AG08396 (cell line): Measurements from ENCODE around the gene MBD2.
"Not testable (repeated sequence)": the region's sequence is repeated elsewhere in the genome, so short reads cannot be mapped to it uniquely, and the experiment has no call there.

ENCODE experiments used
- DNase-seq: peaks from one replicate; pipeline ENCODE4 v3.0.0; 2012; ENCODE audit warnings: low spot score, mixed read lengths

MBD2 gene

DNA sequence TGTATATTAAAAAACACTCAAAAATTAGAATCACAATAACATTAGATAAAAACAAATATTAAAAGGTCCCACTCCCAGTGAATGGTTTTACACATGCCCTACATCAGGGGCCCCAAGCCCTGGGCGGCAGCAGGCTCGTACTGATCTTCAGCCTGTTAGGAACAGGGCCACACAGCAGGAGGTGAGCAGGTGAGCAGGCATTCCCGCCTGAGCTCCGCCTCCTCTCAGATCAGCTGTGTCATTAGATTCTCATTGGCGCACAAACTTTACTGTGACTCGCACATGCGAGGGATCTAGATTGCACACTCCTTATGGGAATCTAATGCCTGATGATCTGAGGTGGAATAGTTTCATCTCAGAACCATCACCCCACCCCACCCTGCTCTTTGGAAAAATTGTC is 74.2 kb downstream of the MBD2 start:
- DNase-seq: no peak

DNA sequence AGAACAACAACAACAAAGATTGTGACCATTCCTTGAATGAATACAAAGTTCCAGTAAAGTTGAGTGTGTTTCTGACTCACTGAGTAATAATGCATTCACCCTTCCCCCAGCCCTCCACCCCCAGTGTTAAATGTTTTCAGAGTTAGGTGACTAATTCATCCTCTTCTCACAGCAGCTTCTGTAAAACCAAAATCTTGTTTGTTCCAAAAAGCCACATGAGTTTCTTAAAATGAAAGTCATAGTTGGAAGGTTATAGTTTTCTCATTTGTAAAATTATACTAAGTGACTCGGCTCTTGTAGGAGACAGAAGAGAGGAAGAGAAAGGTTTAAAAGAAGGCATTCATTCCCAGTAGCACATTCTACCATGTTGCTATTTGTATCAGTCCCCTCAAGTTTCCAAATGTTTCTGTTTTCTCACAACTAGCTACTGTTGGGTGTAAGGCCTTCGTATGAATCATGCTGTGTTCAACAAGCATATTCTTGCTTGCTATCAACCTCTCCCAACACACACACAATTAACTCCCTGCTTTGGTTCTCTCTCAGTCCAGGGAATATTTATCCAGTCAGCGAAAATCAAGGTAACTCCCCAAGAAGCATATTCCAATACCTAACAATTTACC is 75.3 kb downstream of the MBD2 start:
- peak; percentile 66 for DNase-seq

DNA sequence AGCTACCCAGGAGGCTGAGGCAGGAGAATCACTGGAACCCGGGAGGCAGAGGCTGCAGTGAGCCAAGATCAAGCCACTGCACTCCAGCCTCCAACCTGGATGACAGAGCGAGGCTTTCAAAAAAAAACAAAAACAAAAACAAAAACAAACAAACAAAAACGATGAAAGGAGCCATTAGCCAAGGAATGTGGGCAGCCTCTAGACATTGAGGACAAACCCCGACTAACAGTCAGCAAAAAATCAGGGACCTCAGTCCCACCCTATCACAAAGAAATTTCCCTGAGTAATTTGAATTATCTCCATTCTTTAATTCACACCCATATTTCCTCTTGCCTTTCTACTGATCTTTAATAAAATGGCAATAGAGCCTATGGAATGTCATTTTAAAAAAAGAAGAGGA is 75.8 kb downstream of the MBD2 start:
- DNase-seq: no peak

DNA sequence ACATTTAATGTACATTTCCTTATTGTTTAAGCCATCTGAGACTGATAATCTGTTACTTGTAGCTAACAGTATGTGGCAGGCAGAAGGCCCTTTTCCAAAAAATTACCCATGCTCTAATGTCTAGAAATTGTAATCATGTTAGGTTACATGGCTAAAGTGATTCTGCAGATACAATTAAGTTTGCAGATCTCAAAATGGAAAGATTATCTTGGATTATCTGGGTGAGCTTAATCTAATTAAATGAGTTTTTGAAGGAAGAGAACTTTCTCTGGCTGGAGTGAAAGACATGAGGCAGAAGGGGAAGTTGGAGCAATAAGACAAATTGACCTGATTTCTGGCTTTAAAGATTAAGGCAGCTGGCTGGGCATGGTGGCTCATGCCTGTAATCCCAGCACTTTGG is 76.3 kb downstream of the MBD2 start:
- no peak for DNase-seq

DNA sequence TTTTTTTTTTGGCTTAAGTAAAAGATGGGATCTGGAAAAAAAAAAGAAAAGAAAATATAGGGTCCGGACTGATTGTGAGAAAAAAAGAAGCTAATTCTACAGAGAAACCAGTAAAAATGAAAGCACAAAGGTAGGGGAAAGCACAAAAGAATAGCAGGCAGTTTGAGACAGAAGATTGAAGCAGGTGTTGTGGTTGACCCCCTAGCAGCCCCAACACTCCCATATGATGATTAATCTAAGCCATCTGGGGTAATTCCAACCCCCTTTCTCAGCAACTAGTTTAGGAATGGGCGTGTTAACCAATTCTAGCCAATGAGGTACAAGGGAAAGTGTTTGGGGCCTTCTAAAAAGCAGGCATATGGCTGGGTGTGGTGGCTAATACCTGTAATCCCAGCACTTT is 77.0 kb downstream of the MBD2 start:
- DNase-seq: no peak

DNA sequence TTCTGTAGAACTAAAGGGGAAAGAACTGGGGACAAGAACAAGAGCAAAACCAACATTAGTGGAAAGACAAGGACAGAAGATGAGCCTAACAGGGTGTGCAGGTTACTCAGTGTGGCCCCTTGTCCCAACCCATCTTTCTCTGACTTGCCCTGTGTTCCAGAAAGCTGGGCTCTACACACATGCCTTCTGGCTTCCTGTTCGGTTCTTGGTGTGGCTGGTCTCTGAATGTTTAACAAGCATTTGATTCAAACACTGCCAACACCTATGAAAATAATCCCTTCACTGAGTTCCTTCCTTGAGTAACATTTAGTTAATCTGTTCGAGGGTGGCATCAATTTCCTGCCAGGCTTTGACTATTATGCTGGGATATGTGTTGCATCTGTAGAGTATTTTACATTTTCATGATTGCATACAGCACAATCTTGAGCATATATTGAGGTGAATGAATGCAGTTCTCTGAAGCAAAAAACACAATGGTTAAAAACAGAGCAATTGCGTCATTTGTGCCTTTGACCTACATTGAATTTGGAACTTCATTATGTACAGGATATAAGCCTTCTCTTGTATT is 83.3 kb downstream of the MBD2 start:
- DNase-seq: no peak

DNA sequence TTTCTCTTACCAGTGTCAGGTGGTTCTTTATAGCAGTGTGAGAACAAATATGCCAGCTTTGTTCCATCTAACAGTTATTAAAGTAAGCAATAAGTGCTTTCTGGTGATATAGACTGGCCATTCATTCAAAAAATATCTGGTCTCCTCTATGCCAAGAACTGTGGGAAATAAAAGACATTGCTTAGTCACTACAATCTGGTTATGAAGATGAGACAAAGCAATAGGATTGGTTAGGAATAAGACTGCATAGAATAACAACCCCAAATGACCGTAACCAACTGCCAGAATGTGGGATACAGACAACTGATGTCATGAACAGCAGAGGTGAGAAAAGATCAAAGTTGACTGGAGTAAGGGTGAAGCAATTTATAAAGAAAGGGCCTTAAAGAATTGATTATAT is 83.8 kb downstream of the MBD2 start:
- DNase-seq: no peak

DNA sequence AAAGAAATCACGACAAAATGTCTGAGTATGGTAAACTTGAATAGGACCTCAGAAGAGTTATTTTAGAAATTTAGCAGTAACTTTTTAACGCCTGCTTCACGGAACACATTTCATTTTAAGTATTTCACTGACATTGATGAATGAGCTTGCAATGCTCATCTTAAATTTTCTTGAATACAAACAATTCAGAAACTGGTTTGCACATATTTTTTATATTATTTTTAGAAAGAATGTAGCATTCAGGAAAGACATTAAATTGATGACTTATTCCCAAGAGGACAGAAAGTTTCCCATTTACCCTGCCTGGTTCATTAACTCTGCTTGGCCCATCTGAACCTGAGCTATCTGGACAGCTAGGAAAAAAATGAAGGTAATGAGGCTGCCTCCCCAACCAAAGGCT is 89.3 kb downstream of the MBD2 start:
- no peak for DNase-seq

DNA sequence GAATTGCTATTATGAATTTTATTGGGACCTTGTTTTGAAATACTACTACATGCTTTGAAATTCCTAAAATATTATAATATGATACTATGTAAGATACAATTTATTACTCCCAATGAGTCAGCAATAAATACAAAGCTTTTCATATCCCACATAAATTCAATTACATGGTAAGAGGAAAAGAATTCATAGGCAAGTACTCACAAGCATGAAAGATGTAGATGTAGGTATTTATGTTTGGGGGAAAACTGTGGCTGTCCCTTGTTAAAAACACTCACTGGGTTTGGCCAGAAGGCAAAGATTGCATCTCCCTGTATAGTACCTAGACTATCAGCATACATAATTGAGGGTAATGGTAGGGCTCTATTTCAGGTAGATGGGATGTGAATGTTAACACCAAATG is 90.4 kb downstream of the MBD2 start:
- no peak for DNase-seq

DNA sequence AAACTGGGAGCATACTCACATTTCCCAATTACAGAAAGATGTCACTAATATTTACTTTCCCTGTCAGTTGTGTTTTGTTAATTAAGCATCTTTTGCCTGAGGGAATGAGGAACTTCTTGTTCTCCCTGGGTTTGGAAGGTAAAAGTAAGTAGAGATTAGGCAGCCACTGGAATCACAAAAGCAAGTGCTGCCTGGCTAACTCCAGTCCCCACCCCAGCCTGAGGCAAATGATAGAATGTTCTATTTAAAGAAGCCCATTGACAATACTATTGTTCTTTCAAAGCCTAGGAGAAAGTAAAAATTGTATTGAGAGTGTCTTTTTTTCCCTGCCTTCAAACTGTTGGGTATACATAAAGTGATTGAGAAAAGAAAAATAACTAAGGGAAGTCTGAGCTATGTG is 93.8 kb downstream of the MBD2 start:
- DNase-seq: no peak

DNA sequence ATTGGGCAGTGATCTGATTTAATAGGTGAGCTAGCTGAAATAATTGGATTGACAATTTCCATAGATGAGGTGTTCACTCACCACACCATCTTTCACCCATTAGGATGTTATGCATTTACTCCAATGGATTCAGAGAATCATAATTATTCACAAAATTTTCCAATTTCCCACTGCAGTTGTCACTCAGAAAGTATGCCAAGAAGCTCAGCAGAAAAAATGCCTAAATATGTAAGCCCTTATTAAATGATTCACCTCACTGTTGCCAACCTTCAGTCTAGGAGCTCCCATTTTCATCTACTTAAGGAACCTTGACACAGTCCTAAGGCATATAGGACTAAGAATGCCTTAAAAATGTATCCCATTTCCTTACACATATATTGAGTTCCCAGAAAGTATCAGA is 94.3 kb downstream of the MBD2 start:
- no peak for DNase-seq

DNA sequence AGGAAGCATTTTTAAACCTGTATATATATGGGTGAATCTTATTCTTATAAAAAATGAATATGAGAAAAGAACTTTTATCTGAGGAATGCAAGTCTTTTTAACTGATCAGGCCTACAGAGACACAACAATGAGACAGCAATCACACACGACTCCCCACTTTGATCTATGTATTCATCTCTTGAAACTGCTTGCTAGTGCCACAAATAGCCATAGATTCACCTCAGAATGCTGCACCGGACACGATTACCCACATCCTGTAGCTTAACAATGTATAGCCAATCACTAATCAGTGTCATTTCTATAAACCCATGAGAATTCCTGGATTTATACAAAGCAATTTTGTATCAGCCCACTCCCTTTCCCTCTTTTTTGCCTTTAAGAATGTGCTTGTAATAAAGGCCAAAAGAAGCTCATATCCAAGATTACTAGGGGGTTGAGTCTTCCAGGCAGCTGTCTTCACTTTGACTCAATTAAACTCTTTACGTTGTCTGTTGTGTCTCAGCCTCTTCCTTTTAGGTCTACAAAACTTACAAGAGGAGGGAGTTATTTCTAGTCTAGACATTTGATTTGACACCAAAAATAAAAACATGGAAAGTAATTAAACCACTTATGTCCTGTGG is 94.9 kb downstream of the MBD2 start:
- DNase-seq: no peak

DNA sequence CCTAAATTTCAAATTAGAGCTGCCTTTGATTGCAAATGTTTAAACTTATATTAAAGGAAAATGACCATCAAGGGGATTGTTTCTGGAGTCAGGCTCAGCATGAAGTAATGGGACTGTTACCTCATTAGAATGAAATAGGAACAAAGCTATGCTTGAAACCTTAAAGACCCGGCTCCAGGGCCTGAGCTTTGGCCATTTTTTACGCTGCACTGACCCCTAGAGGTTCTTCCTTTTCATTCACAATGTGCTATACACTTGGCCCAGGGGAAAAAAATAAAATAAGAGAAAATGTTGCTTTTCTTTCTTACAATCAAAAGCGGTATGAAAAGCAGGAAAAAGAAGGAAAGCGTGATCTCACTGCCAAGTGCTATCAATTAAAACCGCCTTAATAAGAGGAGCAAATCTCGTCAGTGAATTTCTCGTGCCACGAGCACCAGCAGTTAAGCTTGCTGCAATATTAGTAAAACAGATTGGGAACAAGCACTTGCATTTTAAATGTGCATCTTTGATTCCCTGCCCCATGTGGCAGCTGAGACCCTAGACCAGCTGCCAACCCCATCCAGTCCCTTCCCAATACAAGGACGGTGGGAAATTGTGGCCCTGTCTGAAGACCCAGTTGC is 96.6 kb downstream of the MBD2 start:
- peak; percentile 44 for DNase-seq

DNA sequence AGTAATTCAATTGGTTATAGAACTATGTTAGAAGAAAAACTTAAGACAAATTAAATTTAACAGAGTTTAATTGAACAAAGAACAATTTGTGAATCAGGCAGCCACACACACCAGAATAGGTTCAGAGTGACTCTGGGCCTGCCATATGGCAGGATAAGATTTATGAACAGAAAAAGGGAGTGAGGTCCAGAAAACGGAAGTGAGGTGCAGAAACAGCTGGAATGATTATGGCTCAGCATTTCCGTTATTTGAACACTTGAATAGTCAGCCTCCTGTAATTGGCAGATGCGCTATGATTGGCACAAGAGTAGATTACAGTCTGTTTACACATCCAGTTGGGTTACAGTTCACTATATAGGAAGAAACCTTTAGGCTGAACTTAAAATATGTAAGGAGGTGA is 99.0 kb downstream of the MBD2 start:
- DNase-seq: no peak

DNA sequence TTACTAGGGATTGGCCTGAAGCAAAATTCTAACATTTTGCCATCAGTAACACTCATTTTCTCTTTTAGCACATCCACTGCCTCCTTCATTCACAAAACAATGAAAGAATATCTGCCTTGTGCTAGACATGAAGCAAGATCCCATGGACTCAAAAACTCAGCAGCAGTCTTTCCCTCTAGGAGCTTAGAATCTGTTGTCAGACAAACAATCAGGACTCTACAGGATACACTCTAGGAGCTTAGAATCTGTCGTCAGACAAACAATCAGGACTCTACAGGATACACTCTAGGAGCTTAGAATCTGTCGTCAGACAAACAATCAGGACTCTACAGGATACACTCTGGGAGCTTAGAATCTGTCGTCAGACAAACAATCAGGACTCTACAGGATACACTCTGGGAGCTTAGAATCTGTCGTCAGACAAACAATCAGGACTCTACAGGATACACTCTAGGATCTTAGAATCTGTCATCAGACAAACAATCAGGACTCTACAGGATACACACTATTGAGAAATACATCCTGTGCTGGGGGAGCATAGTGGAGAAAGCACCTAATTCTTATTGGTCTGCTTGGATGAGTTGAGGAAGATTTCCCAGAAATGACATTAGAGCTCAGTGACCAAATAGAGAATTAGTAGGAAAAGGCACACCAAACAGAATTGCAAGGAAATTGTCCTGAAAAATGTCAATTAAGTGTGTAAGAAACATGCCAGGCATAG is 100.6 kb downstream of the MBD2 start:
- not testable (repeated sequence) for DNase-seq

DNA sequence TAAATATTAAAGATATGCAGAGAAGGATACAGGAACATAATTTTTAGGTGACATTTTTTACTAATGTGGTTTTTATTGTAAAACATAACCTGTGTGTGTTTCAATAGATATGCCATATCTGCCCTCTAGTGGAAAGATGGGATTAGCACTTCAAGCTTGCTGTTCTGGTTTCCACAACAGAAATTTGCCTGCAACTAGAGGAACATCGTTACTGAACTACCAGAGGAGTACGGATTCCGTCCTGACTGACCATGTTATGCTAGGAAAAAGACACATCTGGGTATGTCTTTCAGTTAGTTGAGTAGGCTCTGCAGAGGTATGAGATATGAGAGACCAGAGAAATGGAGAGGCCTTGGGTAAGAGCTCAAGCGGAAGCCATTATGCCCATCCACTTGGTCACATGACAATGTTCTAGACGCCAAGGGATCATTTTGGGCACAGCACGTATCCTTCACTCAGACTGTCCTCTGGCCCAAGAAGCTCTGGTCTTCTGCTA is 104.9 kb downstream of the MBD2 start:
- DNase-seq: peak; percentile 37

DNA sequence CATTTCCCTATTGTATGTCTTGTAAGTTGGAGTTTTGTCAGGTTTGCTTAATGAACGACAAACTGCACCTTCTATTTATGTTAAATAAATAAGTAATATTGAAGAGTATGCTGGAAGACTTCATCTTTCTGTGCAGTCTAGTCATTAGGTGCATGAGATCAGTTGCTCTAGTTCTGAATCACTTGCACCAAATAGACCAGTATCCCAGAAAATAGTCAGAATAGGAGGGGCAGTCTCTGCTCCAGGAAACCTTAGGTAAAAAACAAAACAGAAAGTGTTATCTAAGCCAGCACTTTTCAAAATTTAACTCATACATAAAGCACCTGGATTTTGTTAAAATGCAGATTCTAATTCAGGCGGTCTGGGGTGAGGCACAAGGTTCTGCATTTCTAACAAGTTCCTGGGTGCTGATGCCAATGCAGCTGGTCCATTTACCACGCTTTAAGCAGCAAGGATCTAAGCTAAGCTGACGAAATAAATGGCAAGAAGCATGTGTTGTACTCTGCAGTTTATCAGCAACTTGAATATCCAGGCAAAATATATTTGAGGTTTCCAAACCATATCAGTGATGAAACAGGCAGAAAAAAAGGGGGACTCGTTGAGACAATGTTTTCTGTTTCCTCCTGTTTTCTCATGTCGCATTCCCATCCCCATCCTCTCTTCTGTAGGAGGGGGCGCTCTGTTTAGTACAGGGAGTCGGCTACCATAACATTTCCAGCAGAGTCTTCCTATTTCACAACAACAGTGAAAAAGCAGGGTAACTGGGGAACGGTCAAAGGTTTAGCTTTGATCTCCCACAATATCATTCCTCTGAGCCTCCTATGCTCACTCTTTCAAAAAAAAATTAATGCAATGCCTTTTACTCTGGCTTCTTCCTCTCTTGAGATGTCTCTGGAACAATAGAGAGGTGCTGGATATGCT is 106.4 kb downstream of the MBD2 start:
- no peak for DNase-seq

DNA sequence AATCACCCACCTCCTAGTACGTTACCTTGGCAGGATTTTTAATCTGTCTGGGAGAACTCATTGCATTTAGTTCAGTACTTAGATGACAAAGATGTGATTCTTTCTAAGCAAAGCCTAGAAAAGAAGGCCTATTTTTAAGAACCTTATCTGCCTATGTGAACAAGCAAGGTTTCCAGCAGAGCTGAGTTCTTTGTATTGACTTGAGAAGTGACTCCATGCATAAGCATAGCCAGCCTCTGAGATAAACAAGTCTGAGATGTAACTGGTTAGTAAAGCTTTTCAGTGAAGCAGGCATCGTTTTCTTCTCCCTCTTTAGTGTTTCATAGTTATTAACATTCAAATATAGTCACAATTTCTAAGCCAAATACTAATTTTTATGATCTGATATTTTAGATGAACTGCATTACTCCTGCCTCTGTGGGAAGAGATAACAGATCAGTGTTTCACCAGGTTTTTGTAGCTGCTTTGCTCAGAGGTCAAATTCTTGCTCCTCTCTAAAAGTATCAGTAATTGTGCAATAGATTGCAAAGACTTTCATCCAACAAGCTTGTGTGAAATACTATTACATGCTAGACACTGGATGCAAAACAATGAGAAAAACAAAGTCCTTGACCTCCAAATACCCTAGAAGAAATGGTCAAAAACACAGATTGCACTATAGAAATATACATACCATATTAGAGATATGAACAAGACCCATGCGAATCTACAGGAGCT is 107.8 kb downstream of the MBD2 start:
- no peak for DNase-seq

DNA sequence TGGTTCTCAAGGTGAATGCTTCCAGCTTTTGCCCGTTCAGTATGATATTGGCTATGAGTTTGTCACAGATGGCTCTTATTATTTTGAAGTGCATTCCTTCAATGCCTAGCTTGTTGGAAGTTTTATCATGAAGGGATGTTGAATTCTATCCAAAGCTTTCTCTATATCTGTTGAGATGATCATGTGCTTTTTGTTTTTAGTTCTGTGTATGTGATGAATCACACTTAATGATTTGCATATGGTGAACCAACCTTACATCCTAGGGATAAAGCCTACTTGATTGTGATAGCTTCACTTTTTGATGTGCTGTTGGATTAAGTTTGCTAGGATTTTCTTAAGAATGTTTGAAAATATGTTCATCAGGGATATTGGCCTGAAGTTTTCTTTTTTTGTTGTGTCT is 112.1 kb downstream of the MBD2 start:
- no peak for DNase-seq

DNA sequence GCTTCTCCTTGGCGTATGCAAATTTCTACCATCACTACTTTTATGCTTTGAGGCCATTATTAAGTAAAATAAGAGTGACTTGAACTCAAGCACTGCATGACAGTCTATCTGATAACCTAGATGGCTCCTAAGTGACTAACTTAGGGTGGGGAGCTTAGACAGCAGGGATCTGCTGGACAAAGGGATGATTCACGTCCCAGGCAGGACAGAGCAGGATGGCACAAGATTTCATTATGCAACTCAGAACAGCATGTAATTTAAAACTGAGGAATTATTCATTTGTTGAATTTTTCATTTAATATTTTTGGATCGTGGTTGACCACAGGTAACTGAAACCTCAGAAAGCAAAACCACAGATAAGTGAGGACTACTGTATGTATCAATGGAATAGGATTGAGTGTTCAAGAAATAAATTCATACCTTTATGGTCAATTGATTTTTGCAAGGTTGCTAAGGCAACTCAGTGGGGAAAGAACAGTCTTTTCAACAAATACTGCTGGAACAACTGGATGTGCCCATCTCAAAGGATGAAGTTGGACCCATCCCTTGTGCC is 115.3 kb downstream of the MBD2 start:
- no peak for DNase-seq

DNA sequence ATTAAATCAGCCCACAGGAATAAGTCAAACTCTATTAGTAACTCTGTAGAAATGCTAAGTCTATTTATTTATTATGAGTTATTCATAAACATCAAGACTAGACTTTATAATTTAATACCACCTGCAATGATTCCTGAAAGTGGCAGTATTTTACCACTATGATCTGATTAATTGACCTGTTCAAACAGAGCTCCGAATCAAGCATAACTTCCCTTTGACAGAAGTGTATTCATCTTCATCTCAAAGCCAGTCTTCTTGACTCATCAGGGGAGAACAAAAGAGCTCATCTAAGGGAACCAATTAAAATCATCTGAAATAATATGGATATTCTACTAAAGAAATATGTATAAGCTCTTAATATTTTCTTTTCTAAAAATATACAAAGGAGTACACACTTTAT is 122.3 kb downstream of the MBD2 start:
- DNase-seq: no peak
